Ishikawa (cell line): ENCODE data around the gene GPX4.

Source experiments
- MAX ChIP-seq: IDR thresholded peaks from 2 replicates; pipeline ENCODE4 v1.6.1; 2012
- RAD21 ChIP-seq: IDR thresholded peaks from 2 replicates; pipeline ENCODE4 v1.6.1; 2012; ENCODE audit warnings: low read depth

GRCh38 chr19:1118999-1119398 lies 15.2 kb downstream of the GPX4 start:
- TF ChIP-seq RAD21 = no peak
- no peak for TF ChIP-seq MAX
